ENCODE data around the gene DRD4.

DNA sequence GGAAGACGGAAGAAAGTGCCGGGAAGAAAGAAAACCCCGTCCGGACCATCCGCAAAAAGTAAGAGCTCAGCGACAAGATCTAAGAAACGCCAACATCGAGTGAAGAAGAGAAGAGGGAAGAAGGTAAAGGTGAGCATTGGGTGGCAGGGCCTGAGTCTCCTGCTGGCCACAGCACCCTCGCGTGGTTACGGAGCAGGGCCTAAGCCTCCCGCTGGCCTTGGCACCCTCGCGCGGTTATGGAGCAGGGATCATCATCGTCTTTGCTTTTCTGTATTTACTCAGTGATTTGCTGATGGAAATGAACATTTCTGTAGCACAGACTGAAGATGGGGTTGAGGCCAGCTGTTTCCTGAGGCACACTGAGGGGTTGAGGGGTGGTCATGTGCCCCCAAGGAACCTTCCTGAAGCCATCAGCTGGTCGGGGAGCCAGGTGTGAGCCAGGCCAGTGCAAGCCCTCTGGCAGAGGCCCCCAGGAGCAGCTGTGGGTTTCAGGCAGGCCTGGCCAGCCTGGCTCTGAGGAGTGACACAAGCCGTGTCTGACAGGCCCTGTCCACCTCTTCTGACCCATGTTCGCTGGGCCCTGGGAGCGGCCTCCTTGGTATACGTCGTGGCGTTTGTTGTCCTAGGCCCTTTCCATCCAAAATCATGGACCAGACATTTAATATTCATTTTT, 35.4 kb upstream of the DRD4 start:
- TF ChIP-seq, protein P1, sequence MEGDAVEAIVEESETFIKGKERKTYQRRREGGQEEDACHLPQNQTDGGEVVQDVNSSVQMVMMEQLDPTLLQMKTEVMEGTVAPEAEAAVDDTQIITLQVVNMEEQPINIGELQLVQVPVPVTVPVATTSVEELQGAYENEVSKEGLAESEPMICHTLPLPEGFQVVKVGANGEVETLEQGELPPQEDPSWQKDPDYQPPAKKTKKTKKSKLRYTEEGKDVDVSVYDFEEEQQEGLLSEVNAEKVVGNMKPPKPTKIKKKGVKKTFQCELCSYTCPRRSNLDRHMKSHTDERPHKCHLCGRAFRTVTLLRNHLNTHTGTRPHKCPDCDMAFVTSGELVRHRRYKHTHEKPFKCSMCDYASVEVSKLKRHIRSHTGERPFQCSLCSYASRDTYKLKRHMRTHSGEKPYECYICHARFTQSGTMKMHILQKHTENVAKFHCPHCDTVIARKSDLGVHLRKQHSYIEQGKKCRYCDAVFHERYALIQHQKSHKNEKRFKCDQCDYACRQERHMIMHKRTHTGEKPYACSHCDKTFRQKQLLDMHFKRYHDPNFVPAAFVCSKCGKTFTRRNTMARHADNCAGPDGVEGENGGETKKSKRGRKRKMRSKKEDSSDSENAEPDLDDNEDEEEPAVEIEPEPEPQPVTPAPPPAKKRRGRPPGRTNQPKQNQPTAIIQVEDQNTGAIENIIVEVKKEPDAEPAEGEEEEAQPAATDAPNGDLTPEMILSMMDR (IDR thresholded peaks at IDR 0.05) = no peak
- TF ChIP-seq JUNB (IDR thresholded peaks at IDR 0.05) = no peak
- no peak for TF ChIP-seq RAD21 (conservative IDR thresholded peaks at IDR 0.05 in 1 of 2, IDR thresholded peaks at IDR 0.05 in 1 of 2)

Measured in A549 (cell line).